Stimulated activated CD4-positive, alpha-beta T cell treated with anti-CD3 and anti-CD28 coated beads, Interleukin-12 subunit alpha, Interleukin-12 subunit beta, amount 100 ng/mL, for 4 hours (primary cell): ENCODE data around the gene BNC1.
"Not testable (repeated sequence)": the region's sequence is repeated elsewhere in the genome, so short reads cannot be mapped to it uniquely, and the experiment has no call there.

Experiments
- DNase-seq: peaks from one replicate; pipeline ENCODE4 v3.0.0-alpha.2; 2020

The BNC1 gene

DNA sequence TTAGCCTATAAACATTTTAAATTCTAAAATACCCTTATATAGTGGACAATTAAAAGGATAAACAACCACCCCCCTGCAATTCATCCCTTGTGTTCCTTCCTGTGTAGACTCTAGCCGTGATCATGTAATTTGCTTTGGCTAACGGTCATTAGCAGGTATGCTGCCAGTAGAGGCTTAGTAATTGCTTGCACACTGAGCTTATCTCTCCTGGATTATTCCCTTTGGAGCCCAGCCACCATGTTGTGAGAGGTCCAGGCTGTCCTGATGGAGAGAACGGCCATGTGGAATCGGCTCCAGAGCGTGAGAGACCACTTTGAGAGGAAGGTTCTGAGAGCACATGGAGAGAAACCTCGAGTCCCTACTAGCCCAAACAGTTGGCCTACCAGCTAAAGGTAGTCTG lies 11.0 kb upstream of the BNC1 start:
- no peak for DNase-seq

DNA sequence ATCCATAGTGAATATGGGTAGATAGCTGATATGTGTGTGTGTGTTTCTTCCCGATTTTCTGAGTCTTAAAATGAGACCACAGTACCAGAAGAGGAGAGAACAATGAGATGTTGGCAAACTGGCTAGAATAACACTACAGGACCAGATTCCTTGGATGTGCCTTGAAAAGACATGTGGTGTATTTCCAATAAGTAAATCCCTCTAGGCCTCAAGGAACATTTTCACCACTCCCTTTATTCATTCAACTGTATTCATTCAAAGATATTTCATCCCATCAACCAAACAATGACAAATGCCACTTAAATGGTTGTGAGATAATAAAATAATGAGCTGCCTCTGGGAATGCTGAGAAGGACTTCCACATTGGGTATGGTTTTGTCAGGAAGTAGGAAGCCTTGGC lies 8.7 kb upstream of the BNC1 start:
- DNase-seq = no peak

DNA sequence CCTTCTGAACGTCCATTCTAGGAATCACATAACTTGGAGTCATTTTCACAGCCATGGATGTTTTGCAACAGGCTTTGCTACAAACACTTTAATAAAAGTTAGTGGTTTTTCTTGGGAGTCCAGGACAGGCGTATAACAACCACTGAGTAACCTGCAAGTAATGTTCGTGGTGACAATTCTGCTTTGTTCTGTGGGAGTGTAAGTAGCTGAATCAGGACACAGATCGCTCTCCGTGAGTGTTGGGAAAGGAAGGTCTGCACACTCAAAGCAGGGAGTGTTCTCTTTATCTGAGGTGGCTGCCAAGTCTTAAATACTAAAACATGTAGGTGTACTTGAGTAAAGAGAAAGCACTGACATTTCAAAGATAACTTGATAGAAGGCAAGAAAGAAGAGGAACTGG lies 7.9 kb upstream of the BNC1 start:
- DNase-seq = no peak

DNA sequence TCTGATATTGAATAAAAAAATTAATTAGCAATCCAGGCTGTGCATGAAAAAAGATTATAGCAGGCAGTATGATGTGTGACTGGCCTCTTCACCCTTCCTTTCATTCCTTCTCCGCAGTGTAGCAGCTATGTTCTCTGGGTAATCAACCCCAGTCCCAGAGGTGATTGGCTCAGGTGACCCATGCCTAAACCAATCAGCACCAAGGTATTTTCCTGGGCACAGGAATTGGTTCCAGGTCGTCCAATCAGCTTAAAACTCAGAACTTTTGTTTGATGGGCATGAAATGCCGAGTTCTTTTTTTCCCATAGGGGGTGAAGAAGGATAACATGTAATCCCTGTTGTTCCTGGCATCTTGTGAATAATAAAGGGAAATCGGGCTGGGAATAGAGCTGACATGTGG lies 5.8 kb upstream of the BNC1 start:
- DNase-seq = no peak

DNA sequence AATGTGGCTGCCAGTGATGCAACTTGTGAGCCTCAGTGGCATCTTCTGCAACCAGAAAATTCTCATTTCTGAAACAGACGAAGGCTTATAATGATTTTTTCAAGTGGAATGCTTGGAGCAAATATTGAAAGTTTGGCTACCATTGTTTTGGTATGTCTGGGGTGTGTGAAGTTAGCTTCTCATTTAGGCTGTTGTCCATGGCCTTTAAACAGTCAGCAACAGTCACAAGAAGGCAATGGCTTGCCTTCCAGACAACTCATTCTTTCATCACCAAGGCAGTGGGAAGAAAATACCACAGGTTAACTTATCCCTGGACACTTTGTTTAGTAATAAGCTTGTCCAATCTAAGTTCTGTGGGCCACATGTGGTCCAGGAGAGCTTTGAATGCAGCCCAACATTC lies 4.7 kb upstream of the BNC1 start:
- DNase-seq = no peak

DNA sequence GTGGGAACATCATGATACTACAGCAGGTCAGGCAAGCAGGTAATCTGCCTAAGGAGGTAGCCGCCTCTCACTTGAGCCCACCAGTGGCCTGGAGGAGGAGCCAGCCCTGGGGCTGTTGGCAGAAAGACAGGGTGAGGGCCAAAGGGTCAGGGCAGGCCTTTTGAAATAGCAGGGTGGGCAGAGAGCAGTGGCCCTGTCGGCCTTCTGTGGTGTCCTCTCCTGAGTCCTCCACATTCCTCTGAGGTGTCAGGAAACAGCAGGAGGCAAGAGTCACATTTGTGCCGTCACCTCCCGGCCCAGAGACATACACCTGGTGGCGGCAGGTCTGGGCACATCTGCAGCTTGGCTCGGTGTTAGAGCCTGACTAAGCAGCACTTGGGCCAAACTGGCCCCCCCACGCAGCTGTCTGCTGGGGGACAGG lies 3.9 kb upstream of the BNC1 start:
- DNase-seq = no peak

DNA sequence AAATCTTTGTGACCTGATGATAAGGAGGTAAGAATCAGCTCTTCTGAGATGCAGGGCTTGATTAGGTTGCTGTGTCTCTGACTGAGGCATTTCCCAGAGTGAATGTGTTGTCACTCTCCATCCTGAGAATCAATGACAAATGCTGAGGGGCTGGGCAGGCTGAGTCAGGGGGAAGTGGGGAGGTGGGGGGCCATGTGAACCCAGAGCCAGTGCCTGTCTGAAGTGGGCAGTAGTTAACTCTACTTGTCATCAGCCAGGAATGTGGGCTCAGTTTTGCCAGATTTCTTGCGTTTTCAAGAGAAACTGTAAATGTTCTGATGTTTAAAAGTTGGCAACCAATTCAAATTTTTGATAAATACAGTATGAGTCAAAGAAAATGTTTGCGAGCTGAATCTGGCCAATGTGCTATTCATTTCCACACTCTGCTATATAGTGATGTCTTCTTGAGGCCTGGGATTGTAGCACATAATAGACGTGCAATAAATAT lies 3.1 kb upstream of the BNC1 start:
- DNase-seq = no peak

DNA sequence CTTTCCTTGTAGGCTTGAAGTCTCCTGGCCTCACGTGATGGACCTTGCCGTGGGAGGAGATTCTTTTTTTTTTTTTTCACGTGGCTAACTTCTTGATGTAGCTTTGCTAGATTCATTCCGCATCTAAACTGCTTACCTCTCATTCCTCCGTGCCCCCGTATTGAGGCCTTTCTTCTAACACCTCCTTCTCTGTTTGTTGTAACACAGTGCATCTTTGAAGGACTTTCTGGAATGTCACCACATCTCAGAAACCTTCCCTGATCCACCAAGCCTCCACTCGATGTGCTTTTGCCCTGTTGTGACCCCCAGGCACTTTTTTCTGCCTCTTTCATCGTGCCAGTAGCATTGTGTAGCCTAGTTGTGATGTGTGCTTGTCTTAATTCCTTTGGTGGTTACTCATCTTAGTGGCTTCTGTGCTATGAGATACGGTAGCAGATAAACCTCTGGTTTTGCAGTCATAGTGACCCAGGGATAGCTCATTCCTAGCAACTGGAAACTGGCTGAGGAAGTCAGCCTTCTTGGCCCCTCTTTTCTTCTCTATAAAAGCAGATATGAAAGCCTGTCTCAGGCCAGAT lies 1.6 kb upstream of the BNC1 start:
- no peak for DNase-seq

DNA sequence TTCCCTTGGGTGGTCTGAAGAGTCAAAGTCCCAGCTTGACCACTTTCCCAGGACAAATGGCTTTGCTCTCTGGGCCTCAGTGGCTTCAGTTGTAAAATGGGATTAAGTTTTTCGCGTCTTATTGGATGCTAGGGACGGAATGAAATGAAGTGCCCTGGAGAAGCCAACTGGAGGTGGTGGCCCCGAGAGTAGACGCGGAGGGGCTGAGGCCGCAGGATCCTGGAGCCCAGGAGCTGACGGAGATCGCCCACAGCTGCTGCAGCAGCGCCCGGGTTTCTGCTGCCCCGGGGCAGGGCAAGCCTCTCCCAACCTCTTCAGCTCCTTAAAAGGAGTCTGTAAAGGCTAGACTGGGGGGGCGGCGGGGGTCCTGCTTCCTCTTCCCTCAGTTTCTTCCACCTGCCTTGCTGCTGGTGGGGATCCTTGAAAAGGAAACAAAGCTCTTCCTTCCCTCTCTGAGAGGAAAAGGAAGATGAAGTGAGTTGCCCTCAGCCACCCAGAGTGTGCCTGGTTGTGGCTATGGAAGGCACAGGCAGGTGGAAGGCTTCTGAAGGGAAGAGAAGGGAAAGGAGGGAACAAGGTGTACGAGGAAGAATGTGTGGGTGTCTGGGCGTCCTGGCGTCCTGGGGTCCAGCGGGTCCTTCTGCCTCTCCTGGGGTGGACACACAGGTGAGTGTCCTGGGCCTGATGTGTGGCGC lies 967 bp upstream of the BNC1 start:
- no peak for DNase-seq

DNA sequence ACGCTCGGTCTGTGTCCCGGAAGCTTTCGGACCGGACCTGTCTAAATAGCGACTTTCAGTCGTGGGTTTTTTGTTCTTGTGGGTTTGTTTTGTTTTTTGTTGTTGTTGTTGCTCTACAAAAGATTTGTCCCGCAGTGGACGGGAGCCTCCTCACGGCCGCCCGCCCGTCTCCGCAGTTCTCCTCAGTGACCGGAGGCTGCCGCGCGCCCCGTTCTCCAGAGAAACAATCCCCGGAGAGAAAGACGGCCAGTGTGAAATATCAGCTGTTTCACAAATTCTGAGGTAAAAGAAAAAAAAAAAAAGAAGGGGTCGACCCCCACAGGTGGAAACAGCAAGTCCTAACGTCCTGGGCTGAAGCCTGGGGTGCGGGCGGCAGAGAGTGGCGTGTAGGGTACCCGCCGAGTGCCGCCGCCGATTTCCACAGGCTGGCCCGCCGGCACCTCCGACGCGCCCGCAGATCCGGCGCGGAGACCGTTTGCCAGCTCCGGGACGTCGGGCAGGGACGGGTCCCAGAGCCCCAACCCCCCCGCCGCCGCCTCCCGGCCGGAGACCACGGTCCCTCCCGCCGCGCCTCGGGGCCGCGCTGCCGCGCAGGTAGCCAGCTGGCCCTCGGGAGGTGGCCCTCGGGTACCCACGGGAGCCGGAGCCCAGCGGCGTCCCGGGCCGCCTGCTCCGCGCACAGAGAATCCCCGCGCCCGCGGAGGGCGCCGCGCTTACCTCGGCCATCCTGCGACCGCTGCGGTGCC lies 478 bp downstream of the BNC1 start:
- DNase-seq = no peak

DNA sequence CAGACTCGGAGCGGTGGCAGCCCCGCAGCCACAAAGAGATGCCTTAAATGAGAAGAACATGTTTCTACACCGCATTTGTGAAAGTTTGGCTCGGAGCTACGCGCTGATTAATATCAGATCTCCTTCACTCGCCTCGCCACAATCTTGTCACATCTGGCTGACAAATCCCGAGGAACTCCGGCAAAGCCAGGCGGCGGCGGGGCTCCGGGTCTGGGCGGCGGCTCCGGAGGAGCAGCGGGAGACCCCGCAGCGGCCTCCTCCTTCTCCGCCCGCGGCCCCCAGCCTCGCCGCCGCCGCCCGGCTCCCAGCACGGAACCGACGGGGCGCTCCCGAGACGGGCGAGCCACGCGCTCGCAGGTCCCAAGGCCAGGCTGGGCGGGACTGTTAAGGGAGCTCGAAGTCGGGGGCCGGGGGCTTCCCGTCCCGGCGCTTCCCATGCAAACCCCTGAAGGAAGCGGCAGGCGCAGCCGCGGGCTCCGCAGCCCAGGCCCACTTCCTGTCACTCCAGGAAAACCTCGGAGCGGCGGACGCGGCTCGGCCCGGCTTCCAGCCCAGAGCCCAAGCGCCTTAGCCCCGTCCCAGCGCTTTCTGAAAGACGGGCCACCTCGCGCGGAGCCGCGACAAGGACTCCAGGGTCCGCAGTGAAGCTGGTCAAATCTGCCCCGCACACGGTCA lies 1.2 kb downstream of the BNC1 start:
- no peak for DNase-seq

DNA sequence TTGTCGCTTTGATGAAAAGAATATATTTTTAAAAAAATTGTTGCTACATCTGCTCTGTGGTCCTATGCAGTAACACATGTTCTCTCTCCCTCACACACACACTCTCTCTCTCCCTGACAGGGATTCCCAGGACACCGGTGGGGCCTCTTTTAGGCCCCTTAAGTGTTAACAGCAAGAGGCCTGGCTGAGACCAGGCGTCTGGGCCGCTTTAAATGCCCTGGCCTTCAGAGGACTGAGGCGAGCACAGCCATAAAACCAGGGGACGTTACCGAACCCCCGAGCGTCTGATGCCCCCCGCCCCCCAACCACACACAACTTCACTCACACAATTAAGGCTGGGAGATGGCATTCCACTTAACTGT lies 1.7 kb downstream of the BNC1 start:
- DNase-seq = no peak

DNA sequence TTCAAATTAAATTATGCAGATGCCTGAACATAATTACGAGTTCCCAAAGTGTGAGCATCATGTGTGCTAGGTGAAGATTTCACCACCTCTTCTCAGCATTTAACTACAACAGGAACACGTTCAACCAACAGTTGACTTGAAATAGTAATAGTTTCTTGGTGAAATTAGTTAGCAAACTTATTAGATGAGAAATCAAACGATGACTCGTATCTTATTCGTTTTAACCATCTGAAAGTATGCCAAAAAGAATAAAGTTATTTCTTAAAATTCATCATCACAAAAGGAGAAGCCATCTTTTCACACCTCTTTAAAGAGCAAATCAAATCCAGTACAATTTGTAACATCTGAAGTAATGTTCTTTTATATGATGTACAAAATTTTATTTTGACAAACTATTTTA lies 2.3 kb downstream of the BNC1 start:
- DNase-seq = no peak

DNA sequence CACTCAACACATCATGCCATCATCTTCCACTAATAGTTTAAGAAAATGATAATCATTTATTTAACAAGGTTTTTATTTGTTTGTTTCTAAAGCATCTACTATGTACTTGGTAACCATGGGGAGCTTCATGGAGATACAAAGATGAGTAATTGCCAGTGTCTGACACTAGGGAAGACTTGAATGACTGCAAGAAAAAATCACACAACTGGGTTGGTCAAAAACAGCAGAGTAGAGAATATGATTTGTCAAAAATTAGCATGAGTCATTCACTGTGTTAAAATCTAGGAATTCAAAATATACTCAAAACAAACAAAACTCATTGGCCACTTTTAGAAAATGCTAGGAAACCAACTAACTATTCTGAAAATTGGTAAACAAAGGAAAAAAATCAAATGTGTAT lies 6.3 kb downstream of the BNC1 start:
- DNase-seq = no peak

DNA sequence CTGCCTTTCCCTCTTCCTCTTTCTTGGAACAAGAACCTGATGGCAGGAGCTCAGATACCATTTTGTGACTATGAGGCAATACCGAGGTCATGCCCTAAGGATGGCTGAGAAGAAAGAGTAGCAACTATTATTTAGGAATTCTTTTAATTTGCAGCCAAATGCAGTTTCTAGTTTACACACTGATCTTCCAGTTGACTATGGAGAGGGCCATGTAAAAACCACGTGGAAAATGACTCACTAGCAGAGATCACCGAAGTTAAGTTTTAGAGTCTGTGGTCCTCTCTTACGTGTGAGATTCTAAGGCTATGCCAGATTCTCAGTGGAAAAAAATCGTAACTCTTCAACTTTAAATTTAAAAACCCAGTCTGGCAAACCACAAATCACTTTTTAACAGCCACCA lies 7.8 kb downstream of the BNC1 start:
- no peak for DNase-seq

DNA sequence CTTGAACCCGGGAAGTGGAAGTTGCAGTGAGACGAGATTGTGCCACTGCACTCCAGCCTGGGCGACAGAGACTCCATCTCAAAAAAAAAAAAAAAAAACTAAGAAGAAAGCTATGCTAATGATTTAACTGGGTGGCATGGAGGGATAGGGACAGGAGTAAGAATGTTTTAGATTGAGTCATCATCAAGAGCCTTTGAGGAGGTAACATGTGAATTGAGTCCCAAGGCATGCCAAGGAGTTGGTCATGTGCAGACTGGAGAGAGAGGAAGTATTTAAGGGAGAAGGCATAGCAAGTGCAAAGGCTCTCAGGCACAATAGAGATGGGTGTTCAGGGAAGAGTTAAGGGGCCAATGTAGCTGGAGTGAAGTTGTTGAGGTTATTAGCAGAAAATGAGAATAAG lies 9.1 kb downstream of the BNC1 start:
- no peak for DNase-seq

DNA sequence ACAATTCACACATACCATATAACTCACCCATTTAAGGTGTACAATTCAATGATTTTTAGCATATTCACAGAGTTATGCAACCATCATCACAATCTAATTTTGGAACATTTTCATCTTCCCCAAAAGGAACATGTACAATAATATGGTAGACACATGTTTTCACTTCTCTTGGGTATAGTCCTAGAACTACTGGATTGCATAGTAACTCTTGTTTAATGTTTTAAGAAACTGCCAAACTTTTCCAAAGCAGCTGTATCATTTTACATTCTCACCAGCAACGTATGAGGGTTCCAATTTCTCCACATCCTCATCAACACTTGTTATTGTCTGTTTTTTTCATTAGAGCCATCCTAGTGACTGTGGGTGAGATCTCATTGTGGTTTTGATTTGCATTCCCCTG lies 14.3 kb downstream of the BNC1 start:
- no peak for DNase-seq

DNA sequence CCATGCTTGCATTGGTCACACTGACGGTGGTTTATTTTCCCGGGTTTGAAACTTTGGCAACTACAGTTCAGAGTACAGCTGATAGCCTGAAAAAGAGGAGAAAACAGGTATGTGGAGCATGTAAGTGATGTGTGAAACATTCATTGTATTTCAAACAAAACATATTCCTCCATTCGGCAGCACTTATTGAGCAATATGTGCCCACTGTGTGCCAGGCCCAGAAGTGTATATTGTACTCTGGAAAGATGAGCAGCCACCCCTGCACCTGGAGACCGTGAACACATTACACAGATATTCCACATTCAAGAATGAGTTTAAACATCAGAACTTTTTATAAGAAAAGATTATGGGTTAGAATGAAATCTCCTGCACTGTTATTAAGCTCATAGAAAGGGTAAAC lies 16.3 kb downstream of the BNC1 start:
- DNase-seq = no peak

DNA sequence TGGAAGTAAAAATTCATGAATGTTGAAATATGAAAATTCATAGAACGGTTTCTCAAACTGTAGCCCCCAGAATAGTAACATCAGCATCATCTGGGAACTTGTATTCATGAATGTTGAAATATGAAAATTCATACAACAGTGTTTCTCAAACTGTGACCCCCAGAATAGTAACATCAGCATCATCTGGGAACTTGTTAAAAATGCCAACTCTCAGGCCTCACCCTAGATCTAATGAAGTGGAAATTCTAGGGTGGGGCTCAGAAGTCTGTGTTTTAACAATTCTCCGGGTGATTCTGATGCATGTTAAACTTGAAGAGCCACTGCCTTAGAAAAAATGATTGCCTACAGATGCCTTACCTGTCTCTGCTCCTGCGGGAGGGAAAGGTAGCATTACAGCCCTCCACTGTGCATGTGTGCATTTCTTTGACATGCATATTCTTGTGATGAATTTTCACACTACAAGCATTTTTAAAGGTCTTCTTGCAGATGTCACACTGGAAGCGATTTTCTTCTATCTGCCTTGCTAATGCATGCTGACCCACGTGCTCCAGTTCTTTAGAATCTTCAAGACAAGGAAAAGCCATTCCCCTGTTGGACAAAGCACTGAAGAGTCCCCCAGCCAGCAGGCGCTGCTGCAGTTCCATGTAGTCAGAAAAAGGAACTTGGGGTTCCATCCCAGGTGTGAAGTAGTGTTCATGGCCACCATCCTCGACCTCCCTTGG lies 21.7 kb downstream of the BNC1 start:
- DNase-seq = no peak

DNA sequence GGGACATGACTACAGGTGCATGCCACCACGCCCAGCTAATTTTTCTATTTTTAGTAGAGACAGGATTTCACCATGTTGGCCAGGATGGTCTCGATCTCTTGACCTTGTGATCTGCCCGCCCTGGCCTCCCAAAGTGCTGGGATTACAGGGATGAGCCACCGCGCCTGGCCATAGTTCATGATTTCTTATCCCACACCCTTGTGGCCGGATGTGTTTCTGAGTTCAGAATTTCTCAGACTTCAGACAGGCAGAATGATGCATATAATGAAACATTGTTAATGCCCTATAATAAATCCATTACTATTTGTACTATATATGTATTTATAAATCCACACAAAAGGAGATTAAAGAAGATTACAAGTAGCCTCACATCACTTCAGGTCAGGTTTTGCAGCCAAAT lies 22.3 kb downstream of the BNC1 start:
- DNase-seq = not testable (repeated sequence)

DNA sequence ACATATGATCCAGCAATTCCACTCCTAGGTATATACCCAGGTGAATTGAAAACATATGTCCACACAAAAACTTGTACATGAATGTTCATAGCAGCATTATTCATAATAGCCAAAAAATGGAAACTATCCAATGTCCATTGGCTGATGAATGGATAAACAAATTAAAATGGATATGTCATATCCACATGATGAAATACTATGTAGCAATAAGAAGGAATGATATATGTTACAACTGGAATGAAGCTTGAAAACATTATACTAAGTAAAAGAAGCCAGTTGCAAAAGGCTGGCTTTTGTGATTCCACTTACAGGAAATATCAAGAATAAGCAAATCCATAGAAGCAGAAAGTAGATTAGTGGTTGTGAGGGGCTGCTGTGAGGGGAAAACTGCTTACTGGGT lies 33.7 kb downstream of the BNC1 start:
- no peak for DNase-seq

DNA sequence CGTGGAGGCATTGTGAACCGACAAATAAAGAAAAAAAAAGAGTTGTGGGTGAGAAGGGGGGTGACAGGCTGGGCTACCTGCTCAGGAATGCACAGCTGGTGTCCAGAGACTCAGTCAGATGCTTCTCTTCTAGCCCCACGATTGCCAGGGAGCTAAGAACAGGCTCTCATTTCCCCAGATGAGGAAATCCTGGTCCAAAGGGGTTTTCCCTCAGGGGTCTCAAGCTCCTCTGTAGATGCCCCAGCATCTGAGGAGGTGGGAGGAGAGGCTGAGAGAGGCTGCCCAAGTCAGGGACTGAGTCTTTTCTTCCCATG lies 35.5 kb downstream of the BNC1 start:
- DNase-seq = no peak
